H9 (cell line): ENCODE data around the gene TNFAIP6. TPM values are rescaled to one million over a fixed set of nuclear protein-coding genes. Genes with fewer than 3 reads are reported as not detected.

ENCODE experiments used
- DNase-seq: peaks from one replicate; pipeline ENCODE4 v3.0.0-alpha.2; 2017
- H2AFZ ChIP-seq: one replicate; pipeline ENCODE4 v1.6.1; 2013; ENCODE audit warnings: mild to moderate bottlenecking, low read length, control low read depth, moderate library complexity
- H2AK5ac ChIP-seq: 2 replicates; pipeline ENCODE4 v1.6.1; 2013; ENCODE audit warnings: low read length, control low read depth, mixed read lengths; ENCODE audit not compliant: insufficient read length
- H2BK120ac ChIP-seq: one replicate; pipeline ENCODE4 v1.6.1; 2013; ENCODE audit warnings: low read depth, mild to moderate bottlenecking, low read length, control low read depth, inconsistent platforms; ENCODE audit not compliant: poor library complexity, severe bottlenecking
- H2BK12ac ChIP-seq: 2 replicates; pipeline ENCODE4 v1.6.1; 2013; ENCODE audit warnings: low read length, control low read depth, mixed read lengths, low read depth; ENCODE audit not compliant: insufficient read length
- H2BK15ac ChIP-seq: 2 replicates; pipeline ENCODE4 v1.6.1; 2013; ENCODE audit warnings: low read depth, low read length, control low read depth
- H2BK20ac ChIP-seq: one replicate; pipeline ENCODE4 v1.6.1; 2013; ENCODE audit warnings: low read depth, mild to moderate bottlenecking, low read length, control low read depth, inconsistent platforms; ENCODE audit not compliant: poor library complexity, severe bottlenecking
- H2BK5ac ChIP-seq: 2 replicates; pipeline ENCODE4 v1.6.1; 2013; ENCODE audit warnings: low read length, control low read depth, mixed read lengths; ENCODE audit not compliant: insufficient read length
- H3K14ac ChIP-seq: 2 replicates; pipeline ENCODE4 v1.6.1; 2013; ENCODE audit warnings: low read length, control low read depth; ENCODE audit not compliant: insufficient read depth
- H3K18ac ChIP-seq: 2 replicates; pipeline ENCODE4 v1.6.1; 2013; ENCODE audit warnings: low read depth, mild to moderate bottlenecking, mixed read lengths, low read length, control low read depth; ENCODE audit not compliant: insufficient read length
- H3K23ac ChIP-seq: 2 replicates; pipeline ENCODE4 v1.6.1; 2013; ENCODE audit warnings: low read length, control low read depth, mixed read lengths, low read depth; ENCODE audit not compliant: insufficient read length
- H3K23me2 ChIP-seq: 2 replicates; pipeline ENCODE4 v1.6.1; 2013; ENCODE audit warnings: low read depth, mild to moderate bottlenecking, mixed read lengths, low read length, control low read depth; ENCODE audit not compliant: insufficient read length, poor library complexity, severe bottlenecking
- H3K27ac ChIP-seq: 2 replicates; pipeline ENCODE4 v1.5.1; 2013; ENCODE audit warnings: low read length, control low read depth, mixed read lengths, low read depth; ENCODE audit not compliant: insufficient read length
- H3K27me3 ChIP-seq: 2 replicates; pipeline ENCODE4 v1.6.1; 2013; ENCODE audit warnings: low read length, control low read depth, inconsistent platforms; ENCODE audit not compliant: insufficient read depth
- H3K4ac ChIP-seq: 2 replicates; pipeline ENCODE4 v1.6.1; 2013; ENCODE audit warnings: low read depth, mild to moderate bottlenecking, control low read depth, inconsistent platforms, low read length, moderate library complexity
- H3K4me1 ChIP-seq: 2 replicates; pipeline ENCODE4 v1.6.1; 2013; ENCODE audit warnings: low read length, control low read depth, inconsistent platforms; ENCODE audit not compliant: insufficient read depth
- H3K4me2 ChIP-seq: 2 replicates; pipeline ENCODE4 v1.6.1; 2013; ENCODE audit warnings: low read length, control low read depth, mixed read lengths; ENCODE audit not compliant: insufficient read length, insufficient read depth
- H3K56ac ChIP-seq: 2 replicates; pipeline ENCODE4 v1.6.1; 2013; ENCODE audit warnings: low read depth, mild to moderate bottlenecking, mixed read lengths, low read length, control low read depth; ENCODE audit not compliant: insufficient read length
- H3K79me1 ChIP-seq: 2 replicates; pipeline ENCODE4 v1.6.1; 2013; ENCODE audit warnings: low read depth, mild to moderate bottlenecking, moderate library complexity, low read length, control low read depth, inconsistent platforms; ENCODE audit not compliant: insufficient read depth, poor library complexity, severe bottlenecking
- H3K79me2 ChIP-seq: 2 replicates; pipeline ENCODE4 v1.6.1; 2013; ENCODE audit warnings: low read length, control low read depth, inconsistent platforms; ENCODE audit not compliant: insufficient read depth
- H3K9ac ChIP-seq: 2 replicates; pipeline ENCODE4 v1.6.1; 2013; ENCODE audit warnings: low read length, control low read depth, mixed read lengths; ENCODE audit not compliant: insufficient read length; ENCODE audit errors: extremely low read depth
- H3K9me3 ChIP-seq: one replicate; pipeline ENCODE4 v1.6.1; 2013; ENCODE audit warnings: low read depth, low read length, inconsistent platforms; ENCODE audit not compliant: control insufficient read depth
- H3T11ph ChIP-seq: one replicate; pipeline ENCODE4 v1.6.1; 2013; ENCODE audit warnings: mild to moderate bottlenecking, low read length, control low read depth, inconsistent platforms
- H4K20me1 ChIP-seq: one replicate; pipeline ENCODE4 v1.6.1; 2013; ENCODE audit not compliant: control insufficient read depth, insufficient read length, insufficient read depth
- H4K5ac ChIP-seq: 2 replicates; pipeline ENCODE4 v1.6.1; 2013; ENCODE audit warnings: low read depth, mild to moderate bottlenecking, mixed read lengths, low read length, control low read depth; ENCODE audit not compliant: insufficient read length
- H4K8ac ChIP-seq: replicated peaks from 2 replicates; pipeline ENCODE4 v1.6.1; 2013; ENCODE audit warnings: low read length, control low read depth, mixed read lengths, low read depth; ENCODE audit not compliant: insufficient read length
- H4K91ac ChIP-seq: 2 replicates; pipeline ENCODE4 v1.6.1; 2013; ENCODE audit warnings: low read depth, mild to moderate bottlenecking, moderate library complexity, mixed read lengths, low read length, control low read depth; ENCODE audit not compliant: insufficient read length
- H3K27ac Mint-ChIP-seq, 3 experiments: 2 replicates in 2 of 3; 3 replicates in 1 of 3; pipeline ENCODE4 v1.8.0; 2020 to 2021; ENCODE audit warnings: mixed read lengths in 3 of 3, mild to moderate bottlenecking in 1 of 3, moderate library complexity in 1 of 3
- H3K27me3 Mint-ChIP-seq: 2 replicates; pipeline ENCODE4 v1.8.0; 2021; ENCODE audit warnings: low read depth, mild to moderate bottlenecking, moderate library complexity, mixed read lengths
- H3K36me3 Mint-ChIP-seq, 3 experiments: 2 replicates in 2 of 3; 3 replicates in 1 of 3; pipeline ENCODE4 v1.8.0; 2020 to 2021; ENCODE audit warnings: low read depth in 3 of 3, mixed read lengths in 3 of 3; ENCODE audit not compliant: insufficient read depth in 1 of 3
- H3K4me1 Mint-ChIP-seq, 2 experiments: 2 replicates each; pipeline ENCODE4 v1.8.0; 2020; ENCODE audit warnings: mixed read lengths in 2 of 2
- H3K4me3 Mint-ChIP-seq, 2 experiments: 2 replicates in 1 of 2; 3 replicates in 1 of 2; pipeline ENCODE4 v1.8.0; 2020 to 2021; ENCODE audit warnings: mild to moderate bottlenecking in 2 of 2, mixed read lengths in 2 of 2, moderate library complexity in 1 of 2
- H3K9me3 Mint-ChIP-seq, 2 experiments: 2 replicates in 1 of 2; 3 replicates in 1 of 2; pipeline ENCODE4 v1.8.0; 2020; ENCODE audit warnings: mild to moderate bottlenecking in 2 of 2, mixed read lengths in 2 of 2, moderate library complexity in 1 of 2
- CTCF ChIP-seq: fragments of 200-600 bp; sonication (generic); conservative IDR thresholded peaks from 3 replicates; pipeline ENCODE4 v1.8.0; 2021; ENCODE audit warnings: antibody characterized with exemption, mild to moderate bottlenecking
- WGBS: extraction: QIAGEN DNeasy Blood & Tissue Kit; methylation state at CpG from one replicate; pipeline ENCODE4 v1.1.7; 2013; ENCODE audit warnings: missing lambda C conversion rate, low lambda C conversion rate, mixed read lengths; ENCODE audit not compliant: insufficient read length; ENCODE audit errors: extremely low coverage; 5-methylcytosine and 5-hydroxymethylcytosine counted together
- total RNA-seq: library from RNA; stranded (reverse); gene quantifications from 2 replicates; pipeline ENCODE4 v1.2.1, GENCODE V29; 2021

The TNFAIP6 gene
- total RNA-seq, 1 experiment from 2014 or later: 1.2 TPM

GRCh38 chr2:151403914-151404313 is 46.5 kb downstream of the TNFAIP6 start:
- Histone ChIP-seq H3K4ac (no peak overlapping the region), H2BK12ac (no peak overlapping the region), H2AFZ (no peak overlapping the region), H3K56ac (no peak overlapping the region), H2BK15ac (no peak overlapping the region), H2BK120ac (no peak overlapping the region), H3K18ac (no peak overlapping the region), H3K23ac (no peak overlapping the region), H2AK5ac (no peak overlapping the region), H3K4me1 (no peaks in the 10 kb centered on the region), H2BK20ac (no peak overlapping the region), H4K20me1 (no peaks in the 10 kb centered on the region), H3T11ph (no peak overlapping the region), H3K27ac (no peak overlapping the region), H4K5ac (no peak overlapping the region), H3K4me2 (no peak overlapping the region), H3K23me2 (no peaks in the 10 kb centered on the region), H3K27me3 (no peaks in the 10 kb centered on the region), H4K8ac (no peak overlapping the region), H3K9ac (no peak overlapping the region), H3K9me3 (no peaks in the 10 kb centered on the region), H4K91ac (no peak overlapping the region), H3K79me1 (no peaks in the 10 kb centered on the region), H3K14ac (no peak overlapping the region), H2BK5ac (no peak overlapping the region), H3K79me2 (no peaks in the 10 kb centered on the region)
- no peak for TF ChIP-seq CTCF
- no CpG with 5 or more reads among the region's 4 CpGs for WGBS
- H3K27ac Mint-ChIP-seq: no peak overlapping the region
- H3K4me3 Mint-ChIP-seq: no peak overlapping the region
- H3K9me3 Mint-ChIP-seq: peaks cover 0 to 3% of the 10 kb centered on the region in 2 experiments; a peak in 3 of 5 replicates
- no peaks in the 10 kb centered on the region; a peak in 1 of 7 replicates for H3K36me3 Mint-ChIP-seq
- peaks cover 2 to 4% of the 10 kb centered on the region in 2 experiments; a peak in 2 of 4 replicates for H3K4me1 Mint-ChIP-seq
- DNase-seq: no peak
- H3K27me3 Mint-ChIP-seq: no peaks in the 10 kb centered on the region
